ENCODE measurements around the gene RSPO3. TPM values are rescaled to one million over a fixed set of nuclear protein-coding genes. Genes with fewer than 3 reads are reported as not detected.

Gene RSPO3
- total RNA-seq, 1 experiment from 2014 or later, result not detected

DNA sequence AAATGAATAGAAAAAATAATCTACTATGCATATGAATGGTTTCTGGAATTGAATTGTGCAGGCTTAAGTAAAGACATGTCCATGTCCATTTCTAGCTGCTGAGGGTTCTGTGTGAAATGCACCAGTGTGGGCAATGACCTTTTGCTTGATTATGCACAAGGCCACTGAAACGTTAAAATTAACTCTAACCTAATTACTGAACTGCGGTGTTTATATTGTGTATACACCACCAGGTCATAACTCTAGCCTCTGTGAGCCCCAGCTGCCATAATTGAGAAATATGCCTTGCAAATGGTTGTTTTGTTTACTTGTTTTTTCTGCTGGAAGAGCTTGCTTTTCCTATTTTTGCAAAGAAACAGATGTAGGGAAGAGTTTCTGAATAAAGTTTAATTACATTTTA is 46.1 kb downstream of the RSPO3 start:
- no peak for DNase-seq
- no TSS peak for BruUV-seq (replicated peaks)
- Mint-ChIP-seq H3K27ac (ENCODE audit: unreplicated experiment) (no peak overlapping the region), H3K27me3 (ENCODE audit: unreplicated experiment) (peaks cover 12% of the 10 kb centered on the region), H3K4me3 (ENCODE audit: low read depth, unreplicated experiment) (no peak overlapping the region), H3K36me3 (ENCODE audit: insufficient read depth, unreplicated experiment) (no peaks in the 10 kb centered on the region), H3K9me3 (ENCODE audit: low read depth, unreplicated experiment) (no peaks in the 10 kb centered on the region), H3K4me1 (ENCODE audit: low read depth, unreplicated experiment) (no peaks in the 10 kb centered on the region)
- TF ChIP-seq, protein P1, sequence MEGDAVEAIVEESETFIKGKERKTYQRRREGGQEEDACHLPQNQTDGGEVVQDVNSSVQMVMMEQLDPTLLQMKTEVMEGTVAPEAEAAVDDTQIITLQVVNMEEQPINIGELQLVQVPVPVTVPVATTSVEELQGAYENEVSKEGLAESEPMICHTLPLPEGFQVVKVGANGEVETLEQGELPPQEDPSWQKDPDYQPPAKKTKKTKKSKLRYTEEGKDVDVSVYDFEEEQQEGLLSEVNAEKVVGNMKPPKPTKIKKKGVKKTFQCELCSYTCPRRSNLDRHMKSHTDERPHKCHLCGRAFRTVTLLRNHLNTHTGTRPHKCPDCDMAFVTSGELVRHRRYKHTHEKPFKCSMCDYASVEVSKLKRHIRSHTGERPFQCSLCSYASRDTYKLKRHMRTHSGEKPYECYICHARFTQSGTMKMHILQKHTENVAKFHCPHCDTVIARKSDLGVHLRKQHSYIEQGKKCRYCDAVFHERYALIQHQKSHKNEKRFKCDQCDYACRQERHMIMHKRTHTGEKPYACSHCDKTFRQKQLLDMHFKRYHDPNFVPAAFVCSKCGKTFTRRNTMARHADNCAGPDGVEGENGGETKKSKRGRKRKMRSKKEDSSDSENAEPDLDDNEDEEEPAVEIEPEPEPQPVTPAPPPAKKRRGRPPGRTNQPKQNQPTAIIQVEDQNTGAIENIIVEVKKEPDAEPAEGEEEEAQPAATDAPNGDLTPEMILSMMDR (IDR thresholded peaks at IDR 0.05; ENCODE audit: unreplicated experiment), result no peak
- CTCF ChIA-PET, result no interaction called here
- intact Hi-C loops (cut with micrococcal nuclease; ENCODE audit: unreplicated experiment), result no loop called here

DNA sequence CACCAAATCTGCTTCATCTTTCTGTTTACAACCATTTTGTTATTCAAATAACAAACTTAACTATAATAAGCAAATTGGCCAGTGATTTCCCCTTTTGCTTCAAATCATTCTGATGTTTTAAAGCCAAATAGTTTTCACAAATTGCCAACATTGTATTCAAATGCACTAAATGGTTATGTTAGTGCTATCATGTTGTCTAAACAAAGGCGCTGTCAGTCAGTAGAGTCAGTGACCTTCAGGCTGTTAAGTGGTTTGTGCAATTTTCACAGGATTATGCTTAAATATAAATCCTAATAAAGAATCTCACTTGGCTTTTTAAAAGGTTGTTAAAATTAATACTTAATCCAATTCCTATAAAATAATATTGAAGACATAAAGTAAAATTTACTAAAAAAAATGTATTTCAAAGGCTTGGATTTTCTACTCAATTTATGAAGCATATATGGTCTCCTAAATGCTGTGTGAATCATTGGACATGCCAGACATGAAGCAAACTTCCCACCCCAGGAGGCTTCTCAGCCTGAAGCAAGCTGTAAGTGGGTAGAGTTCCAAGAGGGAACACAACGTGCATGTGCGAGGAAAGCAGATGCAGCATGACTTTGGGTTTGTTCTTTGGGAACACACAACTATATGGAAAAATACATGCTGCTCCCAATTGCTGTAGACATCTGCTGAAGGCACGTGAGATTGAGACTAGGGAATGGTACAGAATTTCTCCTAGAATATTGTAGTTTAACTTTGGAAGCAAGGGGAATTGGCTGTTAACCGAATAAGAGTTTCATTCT is 54.9 kb downstream of the RSPO3 start:
- no peaks in the 10 kb centered on the region for H3K4me1 Mint-ChIP-seq (ENCODE audit: low read depth, unreplicated experiment)
- no peak overlapping the region for H3K27ac Mint-ChIP-seq (ENCODE audit: unreplicated experiment)
- DNase-seq, result no peak
- no peaks in the 10 kb centered on the region for H3K9me3 Mint-ChIP-seq (ENCODE audit: low read depth, unreplicated experiment)
- intact Hi-C loops (cut with micrococcal nuclease; ENCODE audit: unreplicated experiment), result no loop called here
- no peak overlapping the region for H3K4me3 Mint-ChIP-seq (ENCODE audit: low read depth, unreplicated experiment)
- no TSS peak for BruUV-seq (replicated peaks)
- no peaks in the 10 kb centered on the region for H3K27me3 Mint-ChIP-seq (ENCODE audit: unreplicated experiment)
- no peaks in the 10 kb centered on the region for H3K36me3 Mint-ChIP-seq (ENCODE audit: insufficient read depth, unreplicated experiment)
- CTCF ChIA-PET, result no interaction called here
- TF ChIP-seq, protein P1 (IDR thresholded peaks at IDR 0.05; ENCODE audit: unreplicated experiment), result no peak

DNA sequence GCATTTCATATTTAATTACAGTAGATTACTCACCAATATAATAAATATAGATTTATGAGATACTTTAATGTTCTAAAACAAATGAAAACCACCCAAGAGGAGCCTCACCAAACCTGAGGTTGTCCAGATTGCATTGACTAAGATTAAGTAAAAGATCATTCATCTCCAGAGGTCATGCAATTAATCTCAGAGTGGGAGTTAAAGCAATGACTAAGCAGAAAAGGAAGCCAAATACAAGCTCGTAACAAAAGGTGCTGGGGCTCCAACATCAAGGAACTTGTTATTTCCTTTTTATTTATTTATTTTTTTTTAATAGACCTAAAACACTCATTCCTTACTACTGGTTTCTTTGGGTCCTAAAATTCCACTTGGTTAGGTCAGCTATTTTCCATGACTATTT is 57.7 kb downstream of the RSPO3 start:
- no peak for DNase-seq
- Mint-ChIP-seq H3K9me3 (ENCODE audit: low read depth, unreplicated experiment) (no peaks in the 10 kb centered on the region), H3K27ac (ENCODE audit: unreplicated experiment) (no peak overlapping the region), H3K4me3 (ENCODE audit: low read depth, unreplicated experiment) (no peak overlapping the region), H3K27me3 (ENCODE audit: unreplicated experiment) (no peaks in the 10 kb centered on the region), H3K4me1 (ENCODE audit: low read depth, unreplicated experiment) (no peaks in the 10 kb centered on the region), H3K36me3 (ENCODE audit: insufficient read depth, unreplicated experiment) (no peaks in the 10 kb centered on the region)
- CTCF ChIA-PET, result no interaction called here
- no TSS peak for BruUV-seq (replicated peaks)
- TF ChIP-seq, protein P1 (IDR thresholded peaks at IDR 0.05; ENCODE audit: unreplicated experiment), result no peak
- intact Hi-C loops (cut with micrococcal nuclease; ENCODE audit: unreplicated experiment), result no loop called here

DNA sequence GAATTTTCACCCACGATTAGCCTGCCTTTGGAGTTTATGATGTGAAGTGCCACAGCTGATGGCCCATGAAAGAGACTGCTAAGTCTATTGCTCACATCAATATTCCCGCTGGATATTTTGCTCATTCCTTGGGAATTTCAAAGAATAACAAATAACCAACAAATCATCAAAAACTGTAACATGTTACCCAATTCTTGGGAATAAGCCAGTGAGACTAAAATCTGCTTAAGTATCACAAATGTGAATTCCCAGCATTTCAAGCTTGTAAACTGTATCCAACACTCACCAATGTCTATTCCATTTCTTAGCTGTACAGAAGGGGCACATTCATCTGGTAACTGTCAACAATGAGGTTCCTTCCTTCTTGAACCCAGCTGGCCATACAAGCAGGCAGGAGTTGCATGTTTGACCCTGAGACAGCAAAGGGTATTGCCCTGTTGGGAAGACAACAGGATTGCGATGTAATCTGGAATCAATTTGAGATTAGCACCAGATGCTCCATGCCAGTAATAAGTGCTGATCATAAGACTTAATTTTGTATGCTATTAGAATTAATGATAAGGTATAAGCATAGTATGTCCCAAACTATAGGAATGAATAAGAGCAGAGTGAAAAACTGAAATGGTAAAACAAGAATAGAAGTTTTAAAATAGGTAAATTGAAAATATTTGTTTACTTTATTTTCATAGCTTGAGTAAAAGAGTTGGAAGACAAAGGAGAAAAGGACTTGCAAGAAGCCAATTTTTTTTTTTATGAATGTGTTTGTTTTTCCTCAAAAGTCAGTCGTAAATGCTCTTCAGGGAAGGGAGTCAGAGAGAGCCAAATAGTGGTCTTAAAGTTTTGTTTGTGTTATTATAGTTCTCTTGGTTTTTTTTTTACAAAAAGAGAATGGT is 58.8 kb downstream of the RSPO3 start:
- H3K9me3 Mint-ChIP-seq (ENCODE audit: low read depth, unreplicated experiment), result no peaks in the 10 kb centered on the region
- no peak overlapping the region for H3K4me3 Mint-ChIP-seq (ENCODE audit: low read depth, unreplicated experiment)
- H3K36me3 Mint-ChIP-seq (ENCODE audit: insufficient read depth, unreplicated experiment), result no peaks in the 10 kb centered on the region
- H3K27ac Mint-ChIP-seq (ENCODE audit: unreplicated experiment), result no peak overlapping the region
- intact Hi-C loops (cut with micrococcal nuclease; ENCODE audit: unreplicated experiment), result no loop called here
- no peaks in the 10 kb centered on the region for H3K27me3 Mint-ChIP-seq (ENCODE audit: unreplicated experiment)
- no peak for DNase-seq
- CTCF ChIA-PET, result no interaction called here
- BruUV-seq (replicated peaks), result no TSS peak
- H3K4me1 Mint-ChIP-seq (ENCODE audit: low read depth, unreplicated experiment), result no peaks in the 10 kb centered on the region
- TF ChIP-seq, protein P1 (IDR thresholded peaks at IDR 0.05; ENCODE audit: unreplicated experiment), result no peak

Measured in Calu3 (cell line).